A549 (cell line): Measurements from ENCODE around the gene KCNMA1. TPM values are rescaled to one million over a fixed set of nuclear protein-coding genes. Genes with fewer than 3 reads are reported as not detected.

Experiments
- ATAC-seq, 2 experiments: fragments of 200-7000 bp in 1 of 2; fragments of >200 bp in 1 of 2; cut with Nextera tagmentation in 1 of 2; cut with Tn5 transposase in 1 of 2; 3 replicates each; pipeline versions ENCODE4 v1.8.0 to v1.9.1; 2018 to 2020; ENCODE audit warnings: mild to moderate bottlenecking in 1 of 2, moderate library complexity in 1 of 2
- CTCF ChIA-PET: fragments of 300-600 bp; sonication (Branson Sonifier 250); formaldehyde crosslinking; extraction: SDS; loops from one replicate; lab custom pipeline; 2021; ENCODE audit warnings: antibody characterized with exemption, inconsistent platforms; lab: Yijun Ruan, JAX
- POLR2A ChIA-PET: fragments of 350-600 bp; formaldehyde crosslinking; extraction: SDS; loops from one replicate; lab custom pipeline; 2021; ENCODE audit warnings: antibody characterized with exemption, inconsistent platforms; lab: Yijun Ruan, JAX
- DNase-seq, 2 experiments: peaks; one replicate each; pipeline versions ENCODE4 v3.0.0 to v3.0.0-alpha.2; 2011 to 2016; ENCODE audit warnings: low read depth in 1 of 2, low spot score in 1 of 2
- FAIRE-seq: peaks from 2 replicates; lab custom pipeline; 2011; peaks lifted over from hg19 to GRCh38; lab: Jason Lieb, UNC
- H3K27ac ChIP-seq, 2 experiments: fragments of >200 bp; sonication (Bioruptor Twin); formaldehyde crosslinking; 3 replicates each; pipeline ENCODE4 v1.5.1; 2016 to 2017
- H3K4me1 ChIP-seq: fragments of >200 bp; sonication (Bioruptor Twin); formaldehyde crosslinking; 3 replicates; pipeline ENCODE4 v1.6.1; 2016
- H3K4me2 ChIP-seq: fragments of >200 bp; sonication (Bioruptor Twin); formaldehyde crosslinking; 3 replicates; pipeline ENCODE4 v1.6.1; 2016
- H3K4me3 ChIP-seq: fragments of >200 bp; sonication (Bioruptor Twin); formaldehyde crosslinking; 3 replicates; pipeline ENCODE4 v1.5.1; 2016
- H3K9me3 ChIP-seq: fragments of >200 bp; sonication (Bioruptor Twin); formaldehyde crosslinking; 3 replicates; pipeline ENCODE4 v1.6.1; 2016
- BHLHE40 ChIP-seq: IDR thresholded peaks from 2 replicates; pipeline ENCODE4 v1.6.1; 2012; ENCODE audit warnings: low read depth, low read length, inconsistent platforms
- CEBPB ChIP-seq, 2 experiments: fragments of >200 bp in 1 of 2; sonication (Bioruptor Twin) in 1 of 2; formaldehyde crosslinking in 1 of 2; IDR thresholded peaks; 2 replicates each; pipeline ENCODE4 v1.6.1; 2012 to 2016
- CHD4 ChIP-seq: fragments of 200-600 bp; sonication (generic); IDR thresholded peaks from 2 replicates; pipeline ENCODE4 v1.6.1; 2016; ENCODE audit warnings: antibody characterized with exemption, mild to moderate bottlenecking, borderline replicate concordance
- FOSB ChIP-seq: fragments of 250-450 bp; sonication (Bioruptor Pico); IDR thresholded peaks from 2 replicates; pipeline ENCODE4 v1.5.0; 2020; ENCODE audit warnings: mild to moderate bottlenecking, moderate library complexity
- FOXS1 ChIP-seq: fragments of 250-450 bp; sonication (Bioruptor Pico); IDR thresholded peaks from 2 replicates; pipeline ENCODE4 v1.5.0; 2020; ENCODE audit warnings: mild to moderate bottlenecking, moderate library complexity
- HDAC2 ChIP-seq: fragments of 200-600 bp; sonication (generic); IDR thresholded peaks from 2 replicates; pipeline ENCODE4 v1.6.1; 2016
- HOXB5 ChIP-seq: fragments of 250-450 bp; sonication (Bioruptor Pico); IDR thresholded peaks from 2 replicates; pipeline ENCODE4 v1.5.0; 2020; ENCODE audit warnings: mild to moderate bottlenecking, moderate library complexity
- MAFK ChIP-seq: fragments of 450-650 bp; IDR thresholded peaks from 2 replicates; pipeline ENCODE4 v1.6.1; 2014; ENCODE audit not compliant: partially characterized antibody
- MAZ ChIP-seq: fragments of 150-350 bp; IDR thresholded peaks from 2 replicates; pipeline ENCODE4 v1.6.1; 2014; ENCODE audit warnings: antibody characterized with exemption, low read depth, low read length, borderline replicate concordance
- NR3C1 ChIP-seq: fragments of >200 bp; sonication (Bioruptor Twin); formaldehyde crosslinking; IDR thresholded peaks from 3 replicates; pipeline ENCODE4 v1.6.1; 2017
- PHF8 ChIP-seq: fragments of 200-600 bp; sonication (generic); IDR thresholded peaks from 2 replicates; pipeline ENCODE4 v1.6.1; 2016; ENCODE audit warnings: low read depth, mild to moderate bottlenecking, antibody characterized with exemption, moderate library complexity, borderline replicate concordance
- RARB ChIP-seq: fragments of 250-450 bp; sonication (Bioruptor Pico); IDR thresholded peaks from 2 replicates; pipeline ENCODE4 v1.8.0; 2021; ENCODE audit warnings: mild to moderate bottlenecking, moderate library complexity
- RFX5 ChIP-seq: fragments of 450-650 bp; IDR thresholded peaks from 2 replicates; pipeline ENCODE4 v1.7.1; 2014; ENCODE audit warnings: antibody characterized with exemption, mild to moderate bottlenecking, moderate library complexity
- RNF2 ChIP-seq: fragments of 200-600 bp; sonication (generic); IDR thresholded peaks from 2 replicates; pipeline ENCODE4 v1.6.1; 2016; ENCODE audit warnings: low read depth, mild to moderate bottlenecking, antibody characterized with exemption, moderate library complexity, borderline replicate concordance
- SMC3 ChIP-seq: fragments of >200 bp; sonication (Bioruptor Twin); formaldehyde crosslinking; IDR thresholded peaks from 3 replicates; pipeline ENCODE4 v1.6.1; 2018; ENCODE audit warnings: inconsistent platforms
- SREBF2 ChIP-seq: fragments of 450-650 bp; IDR thresholded peaks from 2 replicates; pipeline ENCODE4 v1.6.1; 2014; ENCODE audit warnings: mild to moderate bottlenecking, moderate library complexity
- ZC3H11A ChIP-seq: fragments of 450-650 bp; IDR thresholded peaks from 2 replicates; pipeline ENCODE4 v1.6.1; 2014; ENCODE audit warnings: antibody characterized with exemption, mild to moderate bottlenecking
- ZNF302 ChIP-seq: fragments of 250-450 bp; sonication (Bioruptor Pico); IDR thresholded peaks from 2 replicates; pipeline ENCODE4 v1.9.0; 2021; ENCODE audit warnings: inconsistent platforms, mild to moderate bottlenecking, moderate library complexity
- ZSCAN20 ChIP-seq: fragments of 250-450 bp; sonication (Bioruptor Pico); IDR thresholded peaks from 2 replicates; pipeline ENCODE4 v1.8.0; 2022; ENCODE audit warnings: mild to moderate bottlenecking, moderate library complexity
- WGBS: methylation state at CpG from one replicate; pipeline ENCODE4 v1.1.6; 2017; ENCODE audit errors: missing lambda C conversion rate; 5-methylcytosine and 5-hydroxymethylcytosine counted together
- polyA plus RNA-seq, 4 experiments: library from polyadenylated mRNA; depleted of rRNA in 3 of 4; stranded (reverse); fragments of >200 nt; fragmentation: RNase III in 1 of 4; extraction: RNeasy Plus Mini Kit Qiagen cat#74134 plus additional on column Dnase treatment in 1 of 4; gene quantifications; 2 replicates in 3 of 4; 3 replicates in 1 of 4; pipeline ENCODE4 v1.2.3, GENCODE V29; 2011 to 2017
- TF ChIP-seq, protein P1 (sequence below): fragments of >200 bp; sonication (Bioruptor Twin); formaldehyde crosslinking; IDR thresholded peaks from 3 replicates; pipeline ENCODE4 v1.6.1; 2016
- TF ChIP-seq, protein P2 (sequence below): fragments of >200 bp; sonication (Bioruptor Twin); formaldehyde crosslinking; IDR thresholded peaks from 3 replicates; pipeline ENCODE4 v1.5.1; 2016
- TF ChIP-seq, protein P3 (sequence below): fragments of 250-450 bp; sonication (Bioruptor Pico); IDR thresholded peaks from 2 replicates; pipeline ENCODE4 v1.5.0; 2021; ENCODE audit warnings: mild to moderate bottlenecking, moderate library complexity, borderline replicate concordance

Gene KCNMA1
- polyA plus RNA-seq, 2 of the 4 experiments (the other 2 are of a cell fraction): 14.9 to 30.6 TPM

DNA sequence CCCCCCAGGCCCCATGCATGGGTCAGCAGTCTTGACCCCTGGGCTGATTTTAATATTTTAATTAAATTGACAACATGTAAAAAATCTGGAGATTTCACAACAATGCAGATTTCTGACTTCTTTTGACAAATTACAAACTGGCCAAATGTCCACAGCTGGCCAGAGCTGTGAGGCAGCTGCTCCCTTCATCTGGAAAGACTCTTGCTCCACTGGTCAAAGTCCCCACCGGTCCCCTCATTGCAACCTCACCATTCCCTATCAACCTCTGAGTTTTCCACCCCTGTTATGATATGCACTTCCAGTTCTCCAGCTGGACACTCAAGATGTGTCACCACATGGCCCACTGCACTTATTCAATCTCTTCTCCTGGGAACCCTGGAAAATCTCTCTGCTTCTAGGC lies 266.2 kb downstream of the KCNMA1 start:
- Histone ChIP-seq H3K27ac (peak overlapping the region in 1 of 2 experiments; percentile 25; a peak in 2 of 6 replicates), H3K4me3 (no peak overlapping the region), H3K9me3 (peaks cover 7% of the 10 kb centered on the region; the same call in 1 of the 3 replicates), H3K4me2 (peak overlapping the region; percentile 23; the same call in 1 of the 3 replicates), H3K4me1 (peaks cover 12% of the 10 kb centered on the region; the same call in 2 of the 3 replicates)
- DNase-seq: no peak
- ChIA-PET CTCF (interaction anchor here (0.6 to 2.0 kb wide), 5 partner anchors 9 to 270 kb away, joined by 3 to 9 read pairs (median 5); no protein-coding TSS in a partner anchor), POLR2A (no interaction called here)
- no peak for TF ChIP-seq ZSCAN20
- TF ChIP-seq BHLHE40: no peak
- no peak for TF ChIP-seq FOSB (CRISPR knock-in tag)
- no peak for TF ChIP-seq CHD4
- TF ChIP-seq HOXB5: no peak
- TF ChIP-seq NR3C1: no peak
- no peak for TF ChIP-seq FOXS1 (CRISPR knock-in tag)
- TF ChIP-seq MAFK: no peak
- no peak for TF ChIP-seq HDAC2
- TF ChIP-seq, protein P1, sequence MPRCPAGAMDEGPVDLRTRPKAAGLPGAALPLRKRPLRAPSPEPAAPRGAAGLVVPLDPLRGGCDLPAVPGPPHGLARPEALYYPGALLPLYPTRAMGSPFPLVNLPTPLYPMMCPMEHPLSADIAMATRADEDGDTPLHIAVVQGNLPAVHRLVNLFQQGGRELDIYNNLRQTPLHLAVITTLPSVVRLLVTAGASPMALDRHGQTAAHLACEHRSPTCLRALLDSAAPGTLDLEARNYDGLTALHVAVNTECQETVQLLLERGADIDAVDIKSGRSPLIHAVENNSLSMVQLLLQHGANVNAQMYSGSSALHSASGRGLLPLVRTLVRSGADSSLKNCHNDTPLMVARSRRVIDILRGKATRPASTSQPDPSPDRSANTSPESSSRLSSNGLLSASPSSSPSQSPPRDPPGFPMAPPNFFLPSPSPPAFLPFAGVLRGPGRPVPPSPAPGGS: no peak
- TF ChIP-seq PHF8: no peak
- no peak for ATAC-seq
- FAIRE-seq: no peak
- 65% methylated on average over 1 of the region's 1 CpG for WGBS

DNA sequence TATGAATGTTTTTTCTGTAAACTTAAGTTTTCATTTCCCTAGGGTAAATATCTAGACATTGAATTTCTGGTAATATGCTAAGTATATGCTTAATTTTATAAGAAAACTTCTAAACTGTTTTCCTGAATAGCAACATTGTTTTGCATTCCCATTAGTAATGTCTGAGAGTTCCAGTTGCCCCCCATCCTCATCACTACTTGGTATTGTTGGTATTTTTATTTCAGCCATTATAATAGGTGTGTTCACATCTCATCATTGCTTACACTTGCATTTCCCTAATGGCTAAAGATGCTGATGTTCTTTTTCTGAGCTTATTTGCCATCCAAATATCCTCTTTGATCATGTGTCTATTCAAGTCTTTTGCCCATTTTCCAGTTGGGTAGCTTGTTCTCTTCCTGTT lies 269.6 kb downstream of the KCNMA1 start:
- Histone ChIP-seq H3K4me1 (peaks cover 12% of the 10 kb centered on the region; the same call in 2 of the 3 replicates), H3K9me3 (peaks cover 7% of the 10 kb centered on the region; the same call in 1 of the 3 replicates), H3K4me2 (no peak overlapping the region), H3K4me3 (no peak overlapping the region), H3K27ac (no peak overlapping the region)
- DNase-seq (no peak), ATAC-seq (no peak), FAIRE-seq (no peak)
- CTCF ChIA-PET: interaction anchor here (0.7 to 1.5 kb wide), 5 partner anchors 9 to 276 kb away, joined by 3 to 5 read pairs (median 3); no protein-coding TSS in a partner anchor
- TF ChIP-seq RFX5 (no peak), ZC3H11A (no peak), ZSCAN20 (no peak), NR3C1 (no peak), FOXS1 (CRISPR knock-in tag) (no peak), ZNF302 (CRISPR knock-in tag) (no peak), RARB (CRISPR knock-in tag) (no peak), CEBPB (IDR thresholded peaks at IDR 0.05) (no peak), MAZ (no peak), PHF8 (no peak), SMC3 (no peak), SREBF2 (no peak), RNF2 (no peak)
- TF ChIP-seq, protein P2, sequence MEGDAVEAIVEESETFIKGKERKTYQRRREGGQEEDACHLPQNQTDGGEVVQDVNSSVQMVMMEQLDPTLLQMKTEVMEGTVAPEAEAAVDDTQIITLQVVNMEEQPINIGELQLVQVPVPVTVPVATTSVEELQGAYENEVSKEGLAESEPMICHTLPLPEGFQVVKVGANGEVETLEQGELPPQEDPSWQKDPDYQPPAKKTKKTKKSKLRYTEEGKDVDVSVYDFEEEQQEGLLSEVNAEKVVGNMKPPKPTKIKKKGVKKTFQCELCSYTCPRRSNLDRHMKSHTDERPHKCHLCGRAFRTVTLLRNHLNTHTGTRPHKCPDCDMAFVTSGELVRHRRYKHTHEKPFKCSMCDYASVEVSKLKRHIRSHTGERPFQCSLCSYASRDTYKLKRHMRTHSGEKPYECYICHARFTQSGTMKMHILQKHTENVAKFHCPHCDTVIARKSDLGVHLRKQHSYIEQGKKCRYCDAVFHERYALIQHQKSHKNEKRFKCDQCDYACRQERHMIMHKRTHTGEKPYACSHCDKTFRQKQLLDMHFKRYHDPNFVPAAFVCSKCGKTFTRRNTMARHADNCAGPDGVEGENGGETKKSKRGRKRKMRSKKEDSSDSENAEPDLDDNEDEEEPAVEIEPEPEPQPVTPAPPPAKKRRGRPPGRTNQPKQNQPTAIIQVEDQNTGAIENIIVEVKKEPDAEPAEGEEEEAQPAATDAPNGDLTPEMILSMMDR: no peak
- TF ChIP-seq, protein P3, sequence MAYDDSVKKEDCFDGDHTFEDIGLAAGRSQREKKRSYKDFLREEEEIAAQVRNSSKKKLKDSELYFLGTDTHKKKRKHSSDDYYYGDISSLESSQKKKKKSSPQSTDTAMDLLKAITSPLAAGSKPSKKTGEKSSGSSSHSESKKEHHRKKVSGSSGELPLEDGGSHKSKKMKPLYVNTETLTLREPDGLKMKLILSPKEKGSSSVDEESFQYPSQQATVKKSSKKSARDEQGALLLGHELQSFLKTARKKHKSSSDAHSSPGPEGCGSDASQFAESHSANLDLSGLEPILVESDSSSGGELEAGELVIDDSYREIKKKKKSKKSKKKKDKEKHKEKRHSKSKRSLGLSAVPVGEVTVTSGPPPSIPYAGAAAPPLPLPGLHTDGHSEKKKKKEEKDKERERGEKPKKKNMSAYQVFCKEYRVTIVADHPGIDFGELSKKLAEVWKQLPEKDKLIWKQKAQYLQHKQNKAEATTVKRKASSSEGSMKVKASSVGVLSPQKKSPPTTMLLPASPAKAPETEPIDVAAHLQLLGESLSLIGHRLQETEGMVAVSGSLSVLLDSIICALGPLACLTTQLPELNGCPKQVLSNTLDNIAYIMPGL (CRISPR knock-in tag): no peak
- POLR2A ChIA-PET: no interaction called here
